Medulla oblongata (tissue), 1 donor: ENCODE data around the gene LIPA.
"Not testable (repeated sequence)": the region's sequence is repeated elsewhere in the genome, so short reads cannot be mapped to it uniquely, and the experiment has no call there.

Experiments
- DNase-seq: peaks from one replicate; pipeline ENCODE4 v3.0.0-alpha.2; 2015; ENCODE audit errors: extremely low spot score

LIPA gene

GRCh38 chr10:89251409-89252224 lies at the start of gene LIPA:
LIPA (minus strand) TSS chr10:89251775; CDS start chr10:89247648, 4,127 bp downstream.
- peak; percentile 98 for DNase-seq

DNA sequence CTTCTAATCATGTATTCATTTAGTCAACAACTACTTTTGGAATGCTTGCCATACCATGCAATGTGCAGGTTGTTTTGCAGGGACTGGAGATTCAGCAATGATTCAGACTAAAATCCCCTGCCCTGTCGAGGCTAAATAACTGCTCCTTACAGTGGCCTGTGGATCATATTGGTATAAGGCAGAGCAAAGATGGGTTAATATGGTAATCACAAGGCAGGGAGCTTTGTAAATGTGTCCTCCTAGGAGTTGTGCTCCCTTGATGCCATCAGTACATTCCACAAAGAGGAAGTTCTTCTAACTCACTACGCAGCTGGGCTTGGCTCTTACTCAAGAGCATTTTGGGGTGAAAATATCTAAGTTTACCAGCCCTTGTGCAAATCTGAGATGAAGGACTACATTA lies 49.7 kb upstream of the LIPA start:
- DNase-seq: peak; percentile 83

DNA sequence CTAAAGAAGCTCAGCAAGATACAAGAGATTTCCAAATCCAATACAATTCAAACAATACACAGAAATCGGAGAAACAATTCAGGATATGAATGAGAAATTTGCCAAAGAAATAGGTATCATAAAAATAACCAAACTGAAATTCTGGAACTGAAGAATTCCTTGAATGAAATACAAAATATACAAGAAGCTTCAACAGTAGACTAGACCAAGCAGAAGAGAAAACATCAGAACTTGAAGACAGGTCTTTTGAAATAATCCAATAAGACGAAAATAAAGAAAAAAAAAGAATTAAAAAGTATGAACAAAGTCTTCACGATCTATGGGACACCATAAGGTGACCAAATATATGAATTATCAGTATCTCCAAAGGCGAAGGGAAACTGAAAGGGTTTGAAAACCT lies 47.5 kb upstream of the LIPA start:
- no peak for DNase-seq

DNA sequence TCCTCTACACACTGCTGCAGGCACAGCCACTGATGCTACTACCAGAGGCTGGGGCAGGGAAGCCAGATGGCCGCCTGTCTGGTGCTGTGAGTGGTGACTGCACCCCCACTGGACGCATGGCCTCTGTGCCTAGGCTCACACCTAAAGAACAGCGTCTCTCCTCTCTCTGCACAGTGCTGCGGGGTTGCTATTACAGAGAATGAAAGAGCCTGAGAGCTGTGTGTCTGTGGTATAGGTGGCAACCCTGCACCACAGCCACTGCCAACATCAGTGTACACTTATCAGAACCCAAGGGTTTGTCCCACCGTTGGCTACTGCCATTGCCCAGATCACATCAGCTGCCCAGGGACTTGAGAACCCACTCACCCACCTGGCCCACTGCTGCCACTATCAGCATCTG lies 46.2 kb upstream of the LIPA start:
- no peak for DNase-seq

DNA sequence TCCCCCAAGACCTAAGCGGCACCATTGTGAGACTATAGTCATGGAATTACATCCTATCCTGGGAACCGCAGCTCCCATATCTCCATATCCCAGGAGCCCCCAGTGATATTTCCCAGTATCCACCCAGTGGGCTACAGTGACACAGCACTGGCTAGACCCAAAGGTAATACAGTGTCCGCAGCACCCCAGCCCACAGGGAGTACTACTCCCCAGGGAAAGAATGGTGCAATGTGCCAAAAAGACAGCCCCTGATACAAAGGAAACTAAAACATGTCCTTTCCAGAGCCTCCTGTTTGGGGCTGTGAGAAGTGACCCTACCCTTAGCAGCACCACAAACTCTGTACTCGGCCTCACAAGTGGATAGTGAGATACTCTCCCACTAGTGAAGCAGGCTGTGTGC lies 45.8 kb upstream of the LIPA start:
- no peak for DNase-seq

DNA sequence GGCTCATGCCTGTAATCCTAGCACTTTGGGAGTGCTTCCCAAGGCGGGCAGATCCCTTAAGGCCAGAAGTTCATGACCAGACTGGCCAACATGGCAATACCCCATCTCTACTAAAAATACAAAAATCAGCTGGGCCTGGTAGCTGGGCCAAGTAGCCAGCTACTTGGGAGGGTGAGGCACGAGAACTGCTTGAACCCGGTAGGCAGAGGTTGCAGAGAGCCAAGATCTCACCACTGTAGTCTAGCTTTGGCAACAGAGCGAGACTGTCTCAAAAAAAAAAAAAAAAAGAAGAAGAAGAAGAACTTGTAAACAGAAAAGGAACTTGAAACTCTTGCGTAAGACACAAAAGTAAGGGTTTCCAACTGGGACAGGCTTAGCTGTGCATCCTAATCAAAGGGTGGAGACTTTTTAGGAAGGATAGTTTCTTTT lies 44.7 kb upstream of the LIPA start:
- peak; percentile 76 for DNase-seq

DNA sequence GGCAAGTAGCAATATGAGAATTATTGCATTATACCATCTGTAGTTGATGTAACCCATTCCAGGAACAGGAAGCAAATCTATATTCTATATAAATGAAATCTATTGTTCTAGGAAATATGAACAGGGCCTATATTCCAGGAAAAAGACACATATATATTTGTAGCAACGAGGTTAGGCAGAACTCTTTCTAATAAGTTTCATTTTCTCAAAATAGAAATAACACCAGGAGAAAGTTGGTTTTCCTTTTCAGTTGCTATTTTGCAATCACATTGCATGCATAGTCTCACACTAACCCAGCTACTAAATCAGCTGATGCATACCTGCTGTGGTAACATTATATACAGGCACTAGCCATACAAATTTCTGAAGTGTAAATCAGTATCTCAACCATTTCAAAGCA lies 44.0 kb upstream of the LIPA start:
- no peak for DNase-seq

GRCh38 chr10:89294721-89295239 lies 43.2 kb upstream of the LIPA start:
- DNase-seq: no peak

DNA sequence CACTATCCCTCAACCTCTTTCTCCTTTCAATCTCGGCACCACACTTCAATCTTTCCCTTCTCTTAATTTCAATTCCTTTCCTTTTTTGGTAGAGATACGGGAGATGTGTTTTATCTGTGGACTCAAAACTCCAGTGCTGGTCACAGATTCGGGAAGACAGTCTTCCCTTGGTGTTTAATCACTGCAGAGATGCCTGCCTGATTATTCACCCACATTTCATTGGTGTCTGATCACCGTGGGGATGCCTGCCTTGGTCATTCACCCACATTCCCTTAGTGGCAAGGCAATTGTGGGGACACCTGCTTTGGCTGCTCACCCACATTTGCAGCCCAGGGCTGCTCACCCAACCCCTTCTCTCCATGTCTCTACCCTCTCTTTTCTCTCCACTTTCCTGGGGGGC lies 33.7 kb upstream of the LIPA start:
- DNase-seq: not testable (repeated sequence)

GRCh38 chr10:89284711-89285110 lies 33.1 kb upstream of the LIPA start:
- DNase-seq: not testable (repeated sequence)

GRCh38 chr10:89283936-89284475 lies 32.4 kb upstream of the LIPA start:
- peak; percentile 73 for DNase-seq

GRCh38 chr10:89283025-89283935 lies 31.7 kb upstream of the LIPA start:
- no peak for DNase-seq

- no peak for DNase-seq
Measured at GRCh38 chr10:89281606-89282395, 30.2 kb upstream of the LIPA start.

- no peak for DNase-seq
Measured at GRCh38 chr10:89280508-89280907, 28.9 kb upstream of the LIPA start.

DNA sequence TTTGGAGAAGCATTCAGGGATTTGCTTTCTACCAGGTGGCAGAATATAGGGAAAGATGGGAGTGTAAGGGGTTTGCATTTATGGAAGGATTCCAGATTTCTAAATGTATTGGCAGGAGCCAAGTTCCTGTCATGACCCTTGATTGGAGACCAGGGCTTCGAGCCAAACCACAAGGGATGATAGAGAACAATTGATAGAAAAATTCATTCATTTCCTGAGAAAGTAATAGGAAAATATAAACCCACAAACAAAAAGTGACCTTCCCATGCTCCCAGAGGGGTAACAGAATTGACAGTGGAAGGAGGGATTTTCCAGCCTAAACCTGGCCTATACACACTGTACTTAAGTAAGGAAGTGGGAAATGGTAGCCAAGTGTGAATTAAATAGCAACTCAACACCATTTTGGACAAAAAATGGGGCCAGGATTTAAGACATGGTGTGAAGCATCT lies 27.9 kb upstream of the LIPA start:
- no peak for DNase-seq

DNA sequence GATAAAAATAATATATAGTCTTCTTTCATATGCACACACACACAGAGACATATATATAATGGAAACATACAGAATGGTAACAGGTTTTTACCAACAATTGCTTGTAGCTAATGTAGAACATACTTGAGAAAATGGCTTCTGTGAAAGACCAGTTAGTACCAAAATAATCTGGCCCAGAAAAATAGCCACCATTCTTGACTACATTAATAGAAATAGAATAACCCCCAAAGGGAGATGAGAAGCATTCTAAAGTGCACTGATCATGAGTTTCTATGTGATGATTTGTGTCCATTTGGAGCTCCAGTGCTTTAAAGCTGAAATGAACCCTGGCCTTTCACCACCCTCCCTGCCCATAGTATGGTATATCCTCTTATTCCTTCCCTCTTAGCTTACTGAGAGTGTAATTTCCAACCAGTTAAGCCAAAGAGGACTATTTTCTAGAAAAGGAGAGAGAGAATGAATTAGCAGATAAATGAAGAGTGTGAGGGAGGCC lies 27.4 kb upstream of the LIPA start:
- no peak for DNase-seq

- DNase-seq: peak; percentile 67
Measured at GRCh38 chr10:89278034-89278535, 26.5 kb upstream of the LIPA start.

- DNase-seq: no peak
Measured at GRCh38 chr10:89275383-89275782, 23.8 kb upstream of the LIPA start.

- no peak for DNase-seq
Measured at GRCh38 chr10:89274928-89275327, 23.4 kb upstream of the LIPA start.

DNA sequence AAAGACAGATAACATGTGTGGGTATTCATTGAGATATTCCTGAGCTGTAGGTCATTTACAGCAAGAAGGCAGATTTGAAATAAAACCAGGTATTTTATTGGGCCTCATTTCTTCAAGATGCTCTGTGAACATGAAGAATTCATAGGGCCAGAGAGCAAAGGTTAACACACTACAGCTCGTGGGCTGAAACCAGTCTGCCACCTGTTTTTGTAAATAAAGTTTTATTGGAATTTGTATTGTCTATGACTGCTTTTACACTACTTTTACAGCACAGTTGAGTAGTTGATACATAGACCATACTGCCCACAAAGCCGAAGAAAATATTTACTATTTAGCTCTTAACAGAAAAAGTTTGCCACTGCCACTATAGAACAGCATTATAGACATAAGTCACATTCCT lies 22.1 kb upstream of the LIPA start:
- DNase-seq: no peak

DNA sequence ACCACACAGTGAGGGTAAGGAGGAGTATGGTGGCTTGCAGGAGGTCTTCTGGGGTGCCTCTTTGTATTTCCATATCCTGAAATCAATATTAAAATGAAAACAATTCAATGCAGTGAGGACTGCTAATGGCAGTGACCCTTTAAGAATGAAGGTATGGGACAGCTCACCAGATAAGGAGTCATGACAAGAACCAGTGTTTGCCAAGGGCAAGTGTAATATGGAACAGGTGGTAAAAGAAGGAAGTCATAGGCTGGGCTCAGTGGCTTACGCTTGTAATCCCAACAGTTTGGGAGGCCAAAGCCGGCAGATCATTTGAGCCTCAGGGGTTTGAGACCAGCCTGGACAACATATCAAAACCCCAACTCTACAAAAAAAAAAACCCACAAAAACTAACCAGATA lies 20.0 kb upstream of the LIPA start:
- DNase-seq: no peak
